SK-N-MC (cell line): ENCODE measurements around the gene CRABP2.

ENCODE experiments used
- EZH2 ChIP-seq: fragments of 200-600 bp; sonication (generic); IDR thresholded peaks from one replicate; pipeline ENCODE4 v1.6.1; 2017; ENCODE audit warnings: antibody characterized with exemption
- FOXP2 ChIP-seq: optimal IDR thresholded peaks from 2 replicates; pipeline ENCODE3; 2011; ENCODE audit warnings: mild to moderate bottlenecking, moderate library complexity; ENCODE audit not compliant: insufficient read depth; ENCODE audit errors: extremely low read length, control extremely low read depth
- POLR2AphosphoS5 ChIP-seq: IDR thresholded peaks from 2 replicates; pipeline ENCODE4 v1.6.1; 2012; ENCODE audit warnings: mild to moderate bottlenecking, low read depth, low read length, borderline replicate concordance

DNA sequence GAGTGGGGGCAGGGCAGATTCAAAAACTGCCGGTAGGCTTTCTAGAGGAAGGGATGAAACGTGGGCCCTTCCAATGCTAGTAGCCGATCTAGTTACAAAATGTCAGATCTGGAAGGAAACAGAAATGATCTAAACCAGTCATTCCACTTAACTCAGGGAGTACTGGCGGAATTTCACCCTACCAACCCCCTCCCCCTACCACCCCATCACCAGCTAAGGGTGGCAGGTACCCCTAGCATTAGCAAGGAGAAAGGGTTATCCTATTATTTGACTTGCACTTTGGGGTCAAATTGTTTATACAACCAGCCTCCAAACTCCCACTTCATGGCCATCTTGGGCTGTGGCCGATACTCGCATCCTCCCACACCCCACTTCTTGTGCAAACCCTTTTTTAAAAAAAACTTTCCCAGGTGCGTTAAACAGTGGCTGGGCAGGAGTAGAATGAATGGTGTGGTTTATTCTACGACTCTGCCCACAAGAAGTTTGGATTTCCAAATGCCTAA, 36.1 kb upstream of the CRABP2 start:
- TF ChIP-seq POLR2AphosphoS5, result no peak
- no peak for TF ChIP-seq FOXP2
- TF ChIP-seq EZH2, result no peak
